Activated CD8-positive, alpha-beta memory T cell treated with anti-CD3 and anti-CD28 coated beads, Interleukin-2, amount 50 U/mL, for 24 hours (primary cell): Measurements from ENCODE around the gene TUT7.
"Not testable (repeated sequence)": the region's sequence is repeated elsewhere in the genome, so short reads cannot be mapped to it uniquely, and the experiment has no call there.

Experiments used
- DNase-seq: peaks from one replicate; pipeline ENCODE4 v3.0.0-alpha.2; 2020; ENCODE audit errors: extremely low read depth

TUT7 gene, protein sequence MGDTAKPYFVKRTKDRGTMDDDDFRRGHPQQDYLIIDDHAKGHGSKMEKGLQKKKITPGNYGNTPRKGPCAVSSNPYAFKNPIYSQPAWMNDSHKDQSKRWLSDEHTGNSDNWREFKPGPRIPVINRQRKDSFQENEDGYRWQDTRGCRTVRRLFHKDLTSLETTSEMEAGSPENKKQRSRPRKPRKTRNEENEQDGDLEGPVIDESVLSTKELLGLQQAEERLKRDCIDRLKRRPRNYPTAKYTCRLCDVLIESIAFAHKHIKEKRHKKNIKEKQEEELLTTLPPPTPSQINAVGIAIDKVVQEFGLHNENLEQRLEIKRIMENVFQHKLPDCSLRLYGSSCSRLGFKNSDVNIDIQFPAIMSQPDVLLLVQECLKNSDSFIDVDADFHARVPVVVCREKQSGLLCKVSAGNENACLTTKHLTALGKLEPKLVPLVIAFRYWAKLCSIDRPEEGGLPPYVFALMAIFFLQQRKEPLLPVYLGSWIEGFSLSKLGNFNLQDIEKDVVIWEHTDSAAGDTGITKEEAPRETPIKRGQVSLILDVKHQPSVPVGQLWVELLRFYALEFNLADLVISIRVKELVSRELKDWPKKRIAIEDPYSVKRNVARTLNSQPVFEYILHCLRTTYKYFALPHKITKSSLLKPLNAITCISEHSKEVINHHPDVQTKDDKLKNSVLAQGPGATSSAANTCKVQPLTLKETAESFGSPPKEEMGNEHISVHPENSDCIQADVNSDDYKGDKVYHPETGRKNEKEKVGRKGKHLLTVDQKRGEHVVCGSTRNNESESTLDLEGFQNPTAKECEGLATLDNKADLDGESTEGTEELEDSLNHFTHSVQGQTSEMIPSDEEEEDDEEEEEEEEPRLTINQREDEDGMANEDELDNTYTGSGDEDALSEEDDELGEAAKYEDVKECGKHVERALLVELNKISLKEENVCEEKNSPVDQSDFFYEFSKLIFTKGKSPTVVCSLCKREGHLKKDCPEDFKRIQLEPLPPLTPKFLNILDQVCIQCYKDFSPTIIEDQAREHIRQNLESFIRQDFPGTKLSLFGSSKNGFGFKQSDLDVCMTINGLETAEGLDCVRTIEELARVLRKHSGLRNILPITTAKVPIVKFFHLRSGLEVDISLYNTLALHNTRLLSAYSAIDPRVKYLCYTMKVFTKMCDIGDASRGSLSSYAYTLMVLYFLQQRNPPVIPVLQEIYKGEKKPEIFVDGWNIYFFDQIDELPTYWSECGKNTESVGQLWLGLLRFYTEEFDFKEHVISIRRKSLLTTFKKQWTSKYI (N-terminal part only)

DNA sequence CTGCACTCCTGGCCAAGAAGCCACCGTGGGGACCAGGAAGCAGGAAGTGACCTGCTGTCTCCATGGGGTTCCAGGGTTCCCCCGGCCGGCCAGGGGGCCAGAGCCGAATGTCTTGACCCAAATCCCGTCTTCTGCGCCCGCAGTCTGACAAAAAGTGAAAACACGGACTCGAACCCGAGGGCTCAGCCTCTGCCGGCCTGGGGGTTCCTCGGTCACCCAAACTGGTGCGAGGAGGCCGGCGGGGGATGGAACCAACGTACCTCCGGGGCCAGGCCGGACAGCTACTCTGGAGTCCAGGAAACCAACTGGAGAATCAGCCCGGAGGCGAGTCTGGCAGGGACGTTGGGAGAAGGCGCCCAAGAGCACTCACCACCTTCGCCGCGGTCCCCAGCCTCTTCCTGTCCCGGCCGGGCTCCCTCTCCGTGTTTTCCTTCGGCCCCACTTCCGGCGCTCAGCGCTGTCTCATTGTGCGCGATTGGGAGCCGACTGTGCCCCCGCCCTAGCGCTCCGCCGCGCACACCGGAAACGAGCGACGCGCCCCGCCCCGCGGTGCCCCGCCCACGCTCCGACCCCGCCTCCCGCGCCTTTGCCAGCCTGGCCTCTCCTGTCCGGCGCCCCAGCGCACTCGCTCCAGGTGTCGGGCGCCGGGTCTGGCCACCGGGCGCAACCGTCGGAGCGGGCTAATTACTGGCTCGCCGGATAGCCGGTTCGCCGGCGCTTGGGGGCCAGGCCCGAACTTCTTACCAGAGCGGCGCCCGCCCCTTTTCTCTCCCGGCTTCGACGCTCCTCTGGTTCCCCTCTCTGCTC lies at the start of gene TUT7:
TUT7 (minus strand) TSS at position 400 of the 807 bp plus-strand sequence. CDS start 1,211 bp downstream, outside the sequence.
- DNase-seq: peak; percentile 75

DNA sequence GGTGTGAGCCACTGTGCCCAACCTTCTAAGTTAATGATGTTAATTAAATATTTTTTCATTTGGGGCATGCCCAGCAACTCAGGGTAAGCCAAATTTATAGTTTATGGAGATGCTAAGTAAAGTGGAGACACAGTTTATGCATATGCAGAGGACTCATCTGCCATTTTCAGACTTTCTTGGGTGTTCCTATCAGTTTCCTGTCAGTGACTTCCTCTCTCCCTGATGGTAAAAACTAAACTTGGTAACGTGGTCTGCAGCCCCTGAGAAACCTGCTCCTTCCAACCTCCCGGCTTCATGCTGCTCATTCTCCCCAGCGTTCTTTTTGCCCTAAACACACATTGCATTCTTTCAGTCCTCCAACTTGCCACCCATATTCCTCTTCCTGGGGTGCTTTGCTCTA lies 48.4 kb upstream of the TUT7 start:
- no peak for DNase-seq

DNA sequence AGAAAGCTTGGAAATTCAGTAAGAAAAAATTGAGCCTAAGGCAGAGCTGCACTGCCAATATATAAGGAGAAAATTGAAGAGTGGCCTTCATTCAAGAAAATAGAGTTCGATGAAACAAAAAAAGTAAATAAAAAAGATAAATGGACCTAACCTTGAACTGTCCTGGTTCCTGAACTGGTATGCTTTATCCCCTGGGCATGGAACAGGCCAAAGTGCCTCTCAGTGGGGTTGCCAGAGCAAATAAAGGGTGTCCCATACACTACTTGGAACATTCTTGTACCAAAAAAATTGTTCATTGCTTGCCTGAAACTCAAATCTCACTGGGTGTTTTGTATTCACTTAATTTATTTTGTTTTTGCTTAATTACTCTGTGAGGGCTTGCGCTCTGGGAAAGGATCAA lies 42.2 kb upstream of the TUT7 start:
- DNase-seq: no peak

DNA sequence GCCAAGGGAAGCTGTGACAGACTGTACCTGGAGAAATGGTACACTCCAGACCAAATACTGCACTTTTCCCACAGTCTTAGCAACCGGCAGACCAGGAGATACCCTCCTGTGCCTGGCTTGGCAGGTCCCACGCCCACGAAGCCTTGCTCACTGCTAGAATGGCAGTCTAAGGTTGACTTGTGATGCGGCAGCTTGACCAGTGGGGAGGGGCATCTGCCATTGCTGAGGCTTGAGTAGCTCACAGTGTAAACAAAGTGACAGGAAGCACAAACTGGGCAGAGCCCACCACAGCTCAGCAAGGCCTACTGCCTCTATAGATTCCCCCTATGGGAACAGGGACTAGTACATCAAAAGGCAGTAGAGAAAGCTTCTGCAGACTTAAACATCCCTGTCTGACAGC lies 36.0 kb upstream of the TUT7 start:
- DNase-seq: not testable (repeated sequence)

DNA sequence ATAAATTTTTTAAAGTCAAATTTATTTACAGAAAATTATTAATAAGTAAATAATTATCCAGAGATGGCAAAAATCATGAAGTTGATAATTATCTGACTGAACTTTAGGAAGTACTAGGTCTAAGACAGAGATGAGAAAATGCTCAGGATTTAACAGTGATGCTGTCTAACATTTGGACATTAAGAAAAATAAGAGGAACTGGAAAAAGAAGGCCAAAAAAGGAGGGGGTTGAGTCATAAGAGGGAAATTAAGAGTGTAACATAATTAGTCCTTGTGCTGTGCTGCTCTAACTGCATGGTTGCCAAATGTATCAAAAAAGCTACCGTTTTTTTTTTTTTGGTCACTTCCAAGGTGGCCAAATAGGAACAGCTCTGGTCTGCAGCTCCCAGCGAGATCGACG lies 35.4 kb upstream of the TUT7 start:
- no peak for DNase-seq

DNA sequence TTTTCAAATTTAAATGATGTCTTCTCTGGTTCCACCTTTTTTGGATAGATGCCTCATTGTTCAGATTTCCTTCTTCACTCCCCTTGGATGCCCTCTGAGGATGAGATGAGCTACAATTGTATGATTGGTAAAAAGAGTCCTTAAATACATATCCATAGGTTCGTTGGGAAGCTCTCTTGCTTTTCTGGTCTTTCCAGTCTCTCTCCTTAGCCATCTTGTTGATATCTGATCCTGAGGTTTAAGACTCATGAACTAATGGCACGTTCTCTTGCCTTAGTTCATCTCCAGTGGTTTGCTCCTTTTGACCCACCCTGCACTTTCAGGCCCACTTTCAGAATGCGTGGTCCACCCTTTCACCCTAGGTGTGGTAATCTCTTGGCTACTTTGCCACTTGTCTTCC lies 33.2 kb upstream of the TUT7 start:
- no peak for DNase-seq

DNA sequence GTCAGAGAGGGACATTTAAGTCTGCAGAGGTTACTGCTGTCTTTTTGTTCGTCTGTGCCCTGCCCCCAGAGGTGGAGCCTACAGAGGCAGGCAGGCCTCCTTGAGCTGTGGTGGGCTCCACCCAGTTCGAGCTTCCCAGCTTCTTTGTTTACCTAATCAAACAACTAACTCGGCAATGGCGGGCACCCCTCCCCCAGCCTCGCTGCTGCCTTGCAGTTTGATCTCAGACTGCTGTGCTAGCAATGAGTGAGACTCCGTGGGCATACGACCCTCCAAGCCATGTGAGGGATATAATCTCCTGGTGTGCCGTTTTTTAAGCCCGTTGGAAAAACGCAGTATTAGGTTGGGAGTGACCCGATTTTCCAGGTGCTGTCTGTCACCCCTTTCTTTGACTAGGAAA lies 28.8 kb upstream of the TUT7 start:
- not testable (repeated sequence) for DNase-seq

DNA sequence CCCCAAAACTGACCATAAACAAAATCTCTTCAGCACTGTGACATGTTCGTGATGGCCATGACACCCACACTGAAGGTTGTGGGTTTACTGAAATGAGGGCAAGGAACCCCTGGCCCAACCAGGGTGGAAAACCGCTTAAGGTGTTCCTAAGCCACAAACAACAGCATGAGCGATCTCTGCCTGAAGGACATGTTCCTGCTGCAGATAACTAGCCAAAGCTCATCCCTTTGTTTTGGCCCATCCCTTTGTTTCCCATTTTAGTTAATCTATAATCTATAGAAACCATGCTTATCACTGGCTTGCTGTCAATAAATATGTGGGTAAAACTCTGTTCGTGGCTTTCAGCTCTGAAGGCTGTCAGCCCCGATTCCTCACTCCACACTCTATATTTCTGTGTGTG lies 21.8 kb upstream of the TUT7 start:
- DNase-seq: no peak

DNA sequence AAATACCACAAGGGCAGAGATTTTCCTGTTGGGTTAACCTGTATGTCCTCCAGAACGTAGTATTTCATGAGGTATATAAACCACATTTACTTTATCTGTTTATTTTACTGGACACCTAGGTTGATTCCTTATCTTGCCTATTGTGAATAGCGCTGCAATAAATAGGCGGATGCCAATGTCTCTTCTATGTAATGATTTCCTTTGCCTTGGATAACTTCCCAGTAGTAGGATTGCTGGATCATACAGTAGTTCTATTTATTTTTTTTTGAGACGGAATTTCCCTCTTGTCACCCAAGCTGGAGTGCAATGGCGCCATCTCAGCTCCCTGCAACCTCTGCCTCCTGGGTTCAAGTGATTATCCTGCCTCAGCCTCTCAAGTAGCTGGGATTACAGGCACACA lies 15.6 kb upstream of the TUT7 start:
- no peak for DNase-seq

DNA sequence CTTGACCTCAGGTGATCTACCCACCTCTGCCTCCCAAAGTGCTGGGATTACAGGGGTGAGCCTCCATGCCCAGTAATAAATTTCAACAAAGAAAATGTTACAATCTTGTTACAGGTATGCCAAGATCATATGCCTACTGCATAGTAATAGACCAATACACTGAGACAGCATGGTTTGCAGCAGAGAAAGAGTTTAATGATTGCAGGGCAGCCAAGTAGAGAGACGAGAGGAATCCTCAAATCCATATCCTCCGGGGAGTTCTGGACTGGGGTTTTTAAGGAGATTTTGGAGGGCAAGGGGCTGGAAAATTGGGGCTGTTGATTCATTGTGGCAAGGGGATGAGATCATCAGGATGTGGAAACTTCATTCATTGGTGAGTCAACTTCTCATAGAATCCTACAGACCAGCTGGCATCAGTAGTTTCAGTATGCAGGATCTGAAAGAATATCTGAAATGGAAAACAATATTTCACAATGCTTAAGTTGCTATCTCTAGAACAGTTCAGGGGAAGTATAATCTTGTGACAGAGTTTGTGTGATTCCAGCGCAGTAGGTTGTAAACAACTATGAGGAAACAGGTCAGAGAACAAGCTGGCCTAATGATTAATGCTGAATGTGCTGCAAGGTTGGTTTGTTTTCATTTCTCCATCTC lies 14.8 kb upstream of the TUT7 start:
- DNase-seq: no peak

DNA sequence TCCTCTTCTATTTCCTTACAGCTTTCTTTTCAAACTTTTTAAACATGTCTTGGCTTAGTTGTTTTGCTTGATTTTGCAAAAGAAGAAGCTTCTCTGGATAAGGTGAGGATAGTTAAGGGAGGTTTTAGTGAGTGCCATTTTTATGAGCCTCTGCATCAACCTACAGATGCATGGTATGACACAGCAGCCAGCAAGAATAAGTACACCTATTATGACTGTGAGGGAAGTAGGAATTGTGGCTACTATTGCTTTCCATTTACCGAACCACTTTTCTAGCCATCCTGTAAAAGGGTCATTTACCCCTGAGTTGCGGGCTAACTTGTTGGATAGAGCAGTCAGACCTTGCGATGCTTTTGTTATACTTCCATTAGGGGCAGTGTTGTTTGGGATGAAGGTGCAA lies 7.0 kb upstream of the TUT7 start:
- DNase-seq: no peak

DNA sequence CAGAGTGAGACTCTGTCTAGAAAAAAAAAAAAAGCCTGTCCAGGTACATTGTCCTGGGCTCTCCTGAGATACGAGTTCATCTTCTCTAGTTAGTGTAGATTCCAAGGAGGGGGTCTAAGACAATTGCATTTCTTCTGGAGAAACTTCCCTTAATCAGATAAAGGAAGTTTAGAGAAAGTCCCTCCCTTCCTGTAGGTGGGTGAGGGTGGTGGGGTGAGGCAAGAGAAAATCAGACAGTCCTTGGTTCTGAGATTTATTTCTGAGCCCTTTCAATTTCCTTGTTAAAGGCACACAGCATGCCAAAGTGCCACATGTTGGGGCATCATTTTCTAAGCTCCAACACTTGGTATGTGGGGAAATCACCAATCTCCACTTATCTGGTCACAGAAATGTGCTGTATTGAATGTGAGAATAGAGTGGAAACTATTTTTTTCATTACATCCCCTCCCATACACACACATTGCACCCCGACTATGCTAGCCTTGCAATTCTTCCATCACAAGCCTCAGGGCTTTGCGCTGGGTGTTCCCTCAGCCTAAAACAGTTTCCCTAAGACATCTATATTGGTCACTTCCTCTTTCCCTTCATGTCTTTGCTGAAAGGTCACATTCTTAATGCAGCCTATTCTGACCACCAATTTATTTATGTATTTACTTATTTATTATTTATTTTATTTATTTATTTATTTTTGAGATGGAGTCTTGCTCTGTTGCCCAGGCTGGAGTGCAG lies 5.1 kb upstream of the TUT7 start:
- DNase-seq: no peak

DNA sequence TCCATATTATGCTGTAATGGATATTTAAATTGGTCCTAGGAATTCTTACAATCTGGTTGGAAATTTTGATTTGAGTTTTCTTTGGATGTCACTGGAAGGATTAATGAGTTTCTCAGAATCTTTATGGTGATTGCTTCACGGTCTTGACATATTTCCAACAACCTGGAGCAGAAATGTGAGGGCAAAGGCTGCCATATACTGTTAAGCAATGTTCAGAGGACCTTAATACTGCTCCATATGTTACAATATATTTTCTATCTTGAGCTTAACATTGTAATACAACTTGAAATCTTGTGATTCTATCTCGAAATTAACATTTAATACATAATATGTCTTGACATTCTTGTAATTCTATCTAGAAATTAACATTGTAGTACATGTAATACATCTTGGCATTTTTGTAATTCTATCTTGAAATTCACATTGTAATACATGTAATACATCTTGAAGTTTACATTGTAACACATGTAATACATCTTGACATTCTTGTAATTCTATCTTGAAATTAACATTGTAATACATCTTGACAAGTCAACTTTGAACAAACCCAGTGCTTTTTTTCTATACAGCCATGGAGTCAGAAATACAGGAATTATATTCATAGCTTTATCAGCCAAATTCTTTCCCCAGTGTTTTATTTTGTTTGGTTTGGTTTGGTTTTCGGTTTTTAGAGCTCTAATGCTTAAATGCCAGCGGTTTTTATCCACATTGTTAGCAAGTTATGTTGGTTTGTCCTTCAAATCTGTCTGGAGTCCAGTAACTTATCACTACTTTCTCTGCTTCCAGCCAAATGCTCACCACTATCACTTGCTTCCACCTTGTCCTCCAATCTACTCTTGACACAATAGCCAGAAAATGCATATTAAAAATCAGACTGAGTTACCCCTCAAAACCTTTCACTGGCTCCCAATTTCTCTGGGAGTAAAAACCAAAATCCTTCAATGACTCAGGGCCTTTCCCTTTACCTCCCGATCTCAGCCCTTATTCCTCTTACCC lies 3.0 kb upstream of the TUT7 start:
- no peak for DNase-seq

DNA sequence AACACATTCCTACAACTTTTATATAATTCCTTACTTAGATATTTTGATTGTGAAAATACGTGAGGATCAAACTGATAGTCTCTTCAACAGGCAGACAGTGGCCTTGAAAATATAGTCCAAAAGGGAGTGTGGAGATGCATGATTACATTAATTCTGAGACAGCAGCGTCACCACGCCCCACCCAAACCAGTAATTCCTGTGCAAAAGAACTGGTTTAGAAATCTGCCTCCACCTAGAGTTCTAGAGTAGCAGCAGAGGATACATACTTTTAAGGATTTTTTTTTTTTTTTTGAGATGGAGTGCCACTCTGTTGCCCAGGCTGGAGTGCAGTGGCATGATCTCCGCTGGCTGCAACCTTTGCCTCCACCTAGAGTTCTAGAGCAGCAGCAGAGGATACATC lies 1.6 kb upstream of the TUT7 start:
- no peak for DNase-seq

DNA sequence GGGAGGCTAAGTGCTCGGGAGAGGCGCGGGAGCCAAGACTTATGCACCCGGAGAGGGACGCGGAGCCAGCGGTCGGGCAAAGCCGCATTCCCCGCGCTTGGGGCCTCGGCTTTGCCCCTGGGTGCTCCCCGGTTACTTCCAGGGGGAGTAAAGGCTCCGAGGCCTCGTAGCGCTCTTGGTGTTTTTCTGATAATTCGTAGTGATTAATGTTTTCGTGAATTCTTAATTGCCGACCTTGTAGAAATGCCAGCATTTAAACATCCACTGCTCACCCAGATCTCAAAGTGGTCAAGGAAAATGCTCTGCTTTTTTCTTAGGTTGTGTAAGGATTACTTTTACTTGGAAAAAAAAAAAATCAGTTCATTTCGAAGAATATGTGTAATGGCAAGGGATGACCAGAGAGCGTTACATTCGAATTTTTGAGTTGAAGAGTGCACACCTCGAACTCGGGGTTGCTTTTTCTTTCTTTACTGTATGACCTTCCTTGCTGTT lies 654 bp upstream of the TUT7 start:
- no peak for DNase-seq

DNA sequence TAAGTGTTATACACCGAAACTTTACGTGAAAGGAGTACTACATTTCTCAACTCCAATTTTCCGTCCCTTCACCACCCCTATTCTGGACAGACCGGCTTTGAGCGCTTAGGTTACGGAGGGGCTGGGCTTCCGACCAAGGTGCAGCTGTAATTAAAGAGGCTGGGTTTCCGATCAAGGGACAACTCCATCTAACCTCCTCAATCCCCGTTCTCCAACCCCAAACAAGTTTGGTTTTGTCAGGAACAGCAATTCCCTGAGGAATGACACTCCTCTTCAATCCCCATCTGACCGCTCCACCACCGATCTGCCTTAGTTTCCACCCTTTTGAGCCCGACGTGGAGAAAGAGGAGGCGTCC lies 577 bp downstream of the TUT7 start:
- no peak for DNase-seq

DNA sequence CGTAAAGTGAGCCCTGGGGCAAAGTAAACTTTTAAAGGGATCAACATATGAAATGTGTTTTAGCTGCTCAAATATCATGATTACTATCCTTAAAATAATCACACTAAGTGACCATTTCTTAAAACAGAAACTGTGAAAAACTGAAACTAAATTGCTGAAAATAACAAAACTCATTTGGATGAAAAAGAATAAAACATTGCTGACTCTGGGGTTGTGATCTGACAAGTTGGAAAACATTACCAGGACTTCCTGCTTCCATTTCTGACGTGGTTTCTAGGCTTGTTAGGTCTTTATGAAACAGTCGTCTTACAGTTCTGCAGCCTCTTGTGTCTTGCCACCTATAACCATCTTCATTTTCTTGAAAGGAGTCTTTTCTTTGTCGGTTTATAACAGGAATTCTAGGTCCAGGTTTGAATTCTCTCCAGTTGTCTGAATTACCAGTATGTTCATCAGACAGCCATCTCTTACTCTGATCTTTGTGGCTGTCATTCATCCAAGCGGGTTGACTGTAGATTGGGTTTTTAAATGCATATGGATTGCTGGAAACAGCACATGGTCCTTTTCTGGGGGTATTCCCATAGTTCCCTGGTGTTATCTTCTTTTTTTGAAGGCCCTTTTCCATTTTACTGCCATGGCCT lies 1.7 kb downstream of the TUT7 start:
- DNase-seq: no peak

DNA sequence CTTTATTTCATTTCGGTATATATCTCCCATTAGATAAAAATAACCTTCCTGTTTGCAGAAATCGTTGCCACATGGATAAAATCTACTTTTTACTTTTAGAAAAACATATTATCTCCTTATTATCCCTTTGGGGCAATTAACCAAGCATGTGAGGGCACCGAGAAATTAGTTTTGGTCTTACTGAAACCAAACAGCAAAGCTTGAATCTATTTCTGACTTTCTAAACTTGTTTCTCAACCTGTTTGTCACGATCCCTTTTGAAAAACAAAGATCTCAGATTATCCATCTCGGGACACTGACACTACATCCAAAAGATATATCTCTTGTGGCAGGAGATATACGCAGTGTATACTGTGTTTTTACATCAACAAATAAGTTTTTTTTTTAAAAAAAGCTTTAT lies 2.3 kb downstream of the TUT7 start:
- DNase-seq: no peak
